NT2/D1 (cell line): ENCODE data around the gene LILRB5.
"Not testable (repeated sequence)": the region's sequence is repeated elsewhere in the genome, so short reads cannot be mapped to it uniquely, and the experiment has no call there.

Experiments
- SUZ12 ChIP-seq: IDR thresholded peaks from 2 replicates; pipeline ENCODE4 v1.6.1; 2011; ENCODE audit not compliant: insufficient read length, insufficient read depth; ENCODE audit errors: extremely low read depth
- YY1 ChIP-seq: IDR thresholded peaks from 2 replicates; pipeline ENCODE4 v1.6.1; 2011; ENCODE audit not compliant: insufficient read length, insufficient read depth
- ZNF274 ChIP-seq: IDR thresholded peaks from 2 replicates; pipeline ENCODE4 v1.6.1; 2011; ENCODE audit warnings: mild to moderate bottlenecking, low read depth, low read length

GRCh38 chr19:54223937-54224281 lies 33.2 kb downstream of the LILRB5 start:
- TF ChIP-seq YY1, ZNF274, SUZ12: not testable (repeated sequence)
